ENCODE results near the gene CHST15. TPM values are rescaled to one million over a fixed set of nuclear protein-coding genes. Genes with fewer than 3 reads are reported as not detected.
A peak's percentile ranks its signal among the peaks of the same experiment; 100 is the strongest.

Gene CHST15
- total RNA-seq, 1 experiment from 2014 or later, result 17.1 TPM

DNA sequence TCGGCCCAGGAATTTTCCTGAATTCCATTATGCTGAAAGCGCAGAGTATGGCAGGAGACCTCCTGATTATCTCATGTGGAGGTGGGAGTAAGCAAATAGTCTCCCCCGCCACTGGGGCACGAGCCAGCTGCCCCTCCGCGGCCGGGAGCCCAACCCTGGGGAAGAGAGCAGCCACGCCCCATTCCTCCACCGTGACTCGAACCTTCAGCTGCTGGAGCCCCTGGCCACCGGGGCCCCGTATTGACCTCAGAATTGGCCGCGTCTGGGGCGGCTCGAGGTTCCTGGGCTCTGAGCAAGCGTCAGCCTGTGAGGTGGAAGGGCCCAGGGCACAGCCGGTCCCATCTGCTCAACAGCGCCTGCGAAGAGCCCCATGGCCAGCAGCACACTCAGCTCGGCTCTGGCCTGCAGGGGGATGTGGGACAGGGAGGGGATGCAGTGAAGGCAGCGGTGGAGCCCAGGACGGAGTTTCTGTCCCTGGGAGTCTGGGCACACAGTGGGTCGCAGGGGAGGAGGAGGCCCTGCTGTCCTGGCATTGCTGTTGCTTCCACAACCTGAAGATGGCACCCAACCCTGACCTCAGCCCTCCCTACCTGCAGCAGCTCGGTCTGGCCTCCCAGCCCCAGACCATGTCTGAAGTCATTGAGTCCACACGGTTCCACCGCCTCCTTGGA lies 97.8 kb downstream of the CHST15 start:
- no peaks in the 10 kb centered on the region for H3K9me3 ChIP-seq (ENCODE audit: low read length)
- TF ChIP-seq EZH2 (IDR thresholded peaks at IDR 0.05; ENCODE audit: low read length, unreplicated experiment), result no peak
- no peak for TF ChIP-seq EZH2phosphoT487 (IDR thresholded peaks at IDR 0.05; ENCODE audit: borderline replicate concordance, low read length)
- TF ChIP-seq, protein P1, sequence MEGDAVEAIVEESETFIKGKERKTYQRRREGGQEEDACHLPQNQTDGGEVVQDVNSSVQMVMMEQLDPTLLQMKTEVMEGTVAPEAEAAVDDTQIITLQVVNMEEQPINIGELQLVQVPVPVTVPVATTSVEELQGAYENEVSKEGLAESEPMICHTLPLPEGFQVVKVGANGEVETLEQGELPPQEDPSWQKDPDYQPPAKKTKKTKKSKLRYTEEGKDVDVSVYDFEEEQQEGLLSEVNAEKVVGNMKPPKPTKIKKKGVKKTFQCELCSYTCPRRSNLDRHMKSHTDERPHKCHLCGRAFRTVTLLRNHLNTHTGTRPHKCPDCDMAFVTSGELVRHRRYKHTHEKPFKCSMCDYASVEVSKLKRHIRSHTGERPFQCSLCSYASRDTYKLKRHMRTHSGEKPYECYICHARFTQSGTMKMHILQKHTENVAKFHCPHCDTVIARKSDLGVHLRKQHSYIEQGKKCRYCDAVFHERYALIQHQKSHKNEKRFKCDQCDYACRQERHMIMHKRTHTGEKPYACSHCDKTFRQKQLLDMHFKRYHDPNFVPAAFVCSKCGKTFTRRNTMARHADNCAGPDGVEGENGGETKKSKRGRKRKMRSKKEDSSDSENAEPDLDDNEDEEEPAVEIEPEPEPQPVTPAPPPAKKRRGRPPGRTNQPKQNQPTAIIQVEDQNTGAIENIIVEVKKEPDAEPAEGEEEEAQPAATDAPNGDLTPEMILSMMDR (conservative IDR thresholded peaks at IDR 0.05; ENCODE audit: low read depth, low read length), result peak; percentile 64
- no peaks in the 10 kb centered on the region for H3K79me2 ChIP-seq (ENCODE audit: low read length)
- ATAC-seq (peak; percentile 62), DNase-seq (peak; percentile 76)
- no peaks in the 10 kb centered on the region for H4K20me1 ChIP-seq (ENCODE audit: low read length)
- no peaks in the 10 kb centered on the region for H3F3A ChIP-seq (ENCODE audit: low read length, unreplicated experiment)
- ChIA-PET POLR2A (ENCODE audit: unreplicated experiment) (interaction anchor here (0.6 kb wide), 1 partner anchor 461 kb away, joined by 3 read pairs; no protein-coding TSS in a partner anchor), CTCF (interaction anchor here (0.5 to 2.6 kb wide), 5 partner anchors 95 to 403 kb away, joined by 3 to 37 read pairs (median 3); partner anchors contain the start of gene CHST15)
- H3K4me3 ChIP-seq (ENCODE audit: low read length), result peak overlapping the region; percentile 66
- H3K4me2 ChIP-seq (ENCODE audit: low read length), result peak overlapping the region; percentile 88
- intact Hi-C loops (cut with micrococcal nuclease), result loop anchor here (1.0 to 2.0 kb wide), 3 partner anchors 97 to 158 kb away; partner anchors contain the start of gene CHST15
- no peaks in the 10 kb centered on the region for H3K9me2 ChIP-seq (replicated peaks; ENCODE audit: low read length)
- peak overlapping the region; percentile 61 for H3K9ac ChIP-seq (ENCODE audit: low read length)
- no peaks in the 10 kb centered on the region for H3K27me3 ChIP-seq (ENCODE audit: low read length)
- H3K27ac ChIP-seq (ENCODE audit: low read length), result peak overlapping the region; percentile 92
- no TSS peak for BruUV-seq (replicated peaks)
- peak overlapping the region; percentile 79 for H2AFZ ChIP-seq (ENCODE audit: low read length)
- no peaks in the 10 kb centered on the region for H3K36me3 ChIP-seq (ENCODE audit: low read depth, low read length)
- peaks cover 41% of the 10 kb centered on the region for H3K4me1 ChIP-seq (ENCODE audit: insufficient read depth, low read length)

DNA sequence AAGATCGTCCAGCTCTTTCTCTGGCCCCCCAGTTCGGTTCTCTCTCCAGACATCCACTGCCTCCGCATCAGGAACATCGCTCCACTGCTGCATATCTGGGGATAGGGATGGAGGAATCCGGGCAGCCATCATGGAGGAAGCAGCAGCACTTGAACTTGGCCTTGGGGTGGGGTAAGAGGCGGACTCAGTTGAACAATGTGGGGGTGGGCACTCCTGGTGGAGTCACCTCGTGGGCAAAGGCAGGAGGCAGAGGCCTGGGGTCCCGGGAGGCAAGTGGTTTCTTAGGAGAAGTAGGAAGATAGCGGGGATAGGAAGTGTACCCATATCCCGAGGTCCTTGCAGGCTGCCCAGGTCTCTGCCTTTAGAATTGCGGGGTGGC lies 98.3 kb downstream of the CHST15 start:
- H3F3A ChIP-seq (ENCODE audit: low read length, unreplicated experiment), result no peaks in the 10 kb centered on the region
- ATAC-seq, result peak; percentile 33
- no peaks in the 10 kb centered on the region for H3K36me3 ChIP-seq (ENCODE audit: low read depth, low read length)
- H3K4me2 ChIP-seq (ENCODE audit: low read length), result peak overlapping the region; percentile 88
- TF ChIP-seq, protein P1 (conservative IDR thresholded peaks at IDR 0.05; ENCODE audit: low read depth, low read length), result no peak
- TF ChIP-seq EZH2phosphoT487 (IDR thresholded peaks at IDR 0.05; ENCODE audit: borderline replicate concordance, low read length) (no peak), EZH2 (IDR thresholded peaks at IDR 0.05; ENCODE audit: low read length, unreplicated experiment) (no peak)
- H3K9me2 ChIP-seq (replicated peaks; ENCODE audit: low read length), result no peaks in the 10 kb centered on the region
- peak overlapping the region; percentile 61 for H3K9ac ChIP-seq (ENCODE audit: low read length)
- H4K20me1 ChIP-seq (ENCODE audit: low read length), result no peaks in the 10 kb centered on the region
- peaks cover 41% of the 10 kb centered on the region for H3K4me1 ChIP-seq (ENCODE audit: insufficient read depth, low read length)
- H3K4me3 ChIP-seq (ENCODE audit: low read length), result peak overlapping the region; percentile 66
- intact Hi-C loops (cut with micrococcal nuclease), result loop anchor here (1.0 kb wide), 2 partner anchors 111 to 158 kb away; no protein-coding TSS in a partner anchor
- no peaks in the 10 kb centered on the region for H3K9me3 ChIP-seq (ENCODE audit: low read length)
- BruUV-seq (replicated peaks), result TSS peak; percentile 86
- DNase-seq, result no peak
- peak overlapping the region; percentile 92 for H3K27ac ChIP-seq (ENCODE audit: low read length)
- peak overlapping the region; percentile 79 for H2AFZ ChIP-seq (ENCODE audit: low read length)
- H3K27me3 ChIP-seq (ENCODE audit: low read length), result no peaks in the 10 kb centered on the region
- ChIA-PET CTCF (interaction anchor here (0.5 to 2.6 kb wide), 12 partner anchors 59 to 746 kb away, joined by 3 to 37 read pairs (median 4); partner anchors contain the start of gene CHST15), POLR2A (ENCODE audit: unreplicated experiment) (no interaction called here)
- H3K79me2 ChIP-seq (ENCODE audit: low read length), result no peaks in the 10 kb centered on the region

All from PC-3 (cell line).